HG03432 (cell line): Measurements from ENCODE around the gene ICOSLG.
"Not testable (repeated sequence)": the region's sequence is repeated elsewhere in the genome, so short reads cannot be mapped to it uniquely, and the experiment has no call there.

Experiments used
- ATAC-seq: cut with Tn5 transposase; IDR thresholded peaks from one replicate; pipeline ENCODE4 v1.9.1; 2021; ENCODE audit warnings: mild to moderate bottlenecking, moderate library complexity; ENCODE audit not compliant: unreplicated experiment

Gene ICOSLG, protein sequence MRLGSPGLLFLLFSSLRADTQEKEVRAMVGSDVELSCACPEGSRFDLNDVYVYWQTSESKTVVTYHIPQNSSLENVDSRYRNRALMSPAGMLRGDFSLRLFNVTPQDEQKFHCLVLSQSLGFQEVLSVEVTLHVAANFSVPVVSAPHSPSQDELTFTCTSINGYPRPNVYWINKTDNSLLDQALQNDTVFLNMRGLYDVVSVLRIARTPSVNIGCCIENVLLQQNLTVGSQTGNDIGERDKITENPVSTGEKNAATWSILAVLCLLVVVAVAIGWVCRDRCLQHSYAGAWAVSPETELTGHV

DNA sequence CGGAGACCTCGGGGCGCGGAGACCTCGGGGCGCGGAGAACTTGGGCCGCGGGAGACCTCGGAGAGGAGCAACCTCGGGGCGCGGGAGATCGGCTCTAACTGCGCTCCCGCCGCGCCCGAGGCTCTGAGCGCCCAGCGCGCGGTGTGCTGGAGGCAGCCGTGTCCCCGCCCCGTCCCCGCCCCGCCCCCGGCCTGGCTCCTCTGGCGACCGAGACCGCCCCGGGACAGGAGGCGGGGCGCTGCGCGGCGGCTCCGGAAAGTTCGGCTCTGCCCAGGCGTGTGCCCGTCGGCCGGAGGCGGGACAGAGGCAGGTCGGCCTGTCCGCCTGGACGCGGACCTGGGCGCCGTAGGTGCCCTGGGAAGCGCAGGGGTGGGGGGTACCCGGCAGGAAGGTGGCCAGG, at the start of gene ICOSLG:
Gene ICOSLG (minus strand): TSS at position 102 of the 400 bp plus-strand sequence. CDS start 126 bp downstream, outside the sequence.
- ATAC-seq = peak; percentile 47

DNA sequence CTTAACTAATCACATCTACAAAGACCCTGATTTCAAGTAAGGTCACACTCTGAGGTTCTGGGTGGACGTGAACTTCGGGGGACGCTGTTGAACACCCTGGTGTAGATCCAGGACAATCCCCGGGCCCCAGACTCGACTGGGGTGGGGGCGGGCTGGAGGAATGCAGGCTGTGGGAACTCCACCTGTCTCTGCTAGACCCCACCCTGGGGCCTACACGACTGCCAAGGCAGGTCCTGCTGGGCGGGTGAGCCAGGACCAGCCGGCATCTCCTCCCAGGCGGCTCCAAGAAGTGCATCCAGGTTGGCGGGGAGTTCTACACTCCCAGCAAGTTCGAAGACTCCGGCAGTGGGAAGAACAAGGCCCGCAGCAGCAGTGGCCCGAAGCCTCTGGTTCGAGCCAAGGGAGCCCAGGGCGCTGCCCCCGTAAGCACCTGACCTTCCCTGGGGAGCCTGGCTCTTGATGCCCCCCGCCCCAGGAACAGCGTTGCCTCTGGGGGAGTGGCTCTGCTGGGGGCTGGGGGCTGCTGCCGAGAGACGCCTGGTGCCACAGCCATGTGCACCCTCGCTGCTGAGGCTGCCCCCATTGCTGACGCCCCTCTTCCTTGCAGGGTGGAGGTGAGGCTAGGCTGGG, 48.8 kb upstream of the ICOSLG start:
- ATAC-seq = no peak

DNA sequence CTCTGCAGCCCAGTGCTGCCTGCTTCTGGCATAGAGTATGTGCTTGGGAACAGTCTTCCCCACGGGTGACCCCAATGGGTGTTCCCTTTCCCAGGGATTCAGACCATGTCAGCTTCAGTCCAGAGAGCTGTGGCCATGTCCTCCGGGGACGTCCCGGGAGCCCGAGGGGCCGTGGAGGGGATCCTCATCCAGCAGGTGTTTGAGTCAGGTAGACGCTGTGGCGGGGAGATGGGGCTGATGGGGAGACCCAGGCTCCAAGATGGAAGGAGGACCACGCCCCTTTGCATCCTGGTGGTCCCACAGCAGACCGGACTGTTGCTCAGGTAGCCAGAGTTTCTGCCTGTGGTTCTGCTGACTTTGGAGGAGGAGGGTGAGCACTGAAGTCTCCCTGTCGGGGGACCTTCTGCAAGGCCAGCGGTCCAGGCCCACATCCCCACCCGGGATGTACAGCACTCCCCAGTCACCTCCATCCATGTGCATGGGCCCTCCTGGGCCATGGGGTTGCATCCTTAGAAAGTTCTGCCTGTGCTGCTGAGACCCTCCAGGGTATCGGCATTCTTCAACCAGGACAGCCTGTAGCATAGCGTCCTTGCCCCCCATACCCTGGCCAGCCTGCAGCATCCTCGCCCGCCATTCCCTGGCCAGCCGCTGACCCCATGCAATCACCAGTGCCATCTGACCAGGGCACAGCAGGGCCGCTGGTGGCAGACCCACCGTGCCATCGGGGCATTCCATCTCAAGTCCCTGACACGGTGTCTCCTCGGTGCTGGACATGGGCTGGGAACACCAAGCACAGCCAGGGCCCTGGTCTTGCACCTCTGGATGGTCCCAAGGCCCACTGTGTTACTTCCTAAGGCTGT, 47.7 kb upstream of the ICOSLG start:
- no peak for ATAC-seq

DNA sequence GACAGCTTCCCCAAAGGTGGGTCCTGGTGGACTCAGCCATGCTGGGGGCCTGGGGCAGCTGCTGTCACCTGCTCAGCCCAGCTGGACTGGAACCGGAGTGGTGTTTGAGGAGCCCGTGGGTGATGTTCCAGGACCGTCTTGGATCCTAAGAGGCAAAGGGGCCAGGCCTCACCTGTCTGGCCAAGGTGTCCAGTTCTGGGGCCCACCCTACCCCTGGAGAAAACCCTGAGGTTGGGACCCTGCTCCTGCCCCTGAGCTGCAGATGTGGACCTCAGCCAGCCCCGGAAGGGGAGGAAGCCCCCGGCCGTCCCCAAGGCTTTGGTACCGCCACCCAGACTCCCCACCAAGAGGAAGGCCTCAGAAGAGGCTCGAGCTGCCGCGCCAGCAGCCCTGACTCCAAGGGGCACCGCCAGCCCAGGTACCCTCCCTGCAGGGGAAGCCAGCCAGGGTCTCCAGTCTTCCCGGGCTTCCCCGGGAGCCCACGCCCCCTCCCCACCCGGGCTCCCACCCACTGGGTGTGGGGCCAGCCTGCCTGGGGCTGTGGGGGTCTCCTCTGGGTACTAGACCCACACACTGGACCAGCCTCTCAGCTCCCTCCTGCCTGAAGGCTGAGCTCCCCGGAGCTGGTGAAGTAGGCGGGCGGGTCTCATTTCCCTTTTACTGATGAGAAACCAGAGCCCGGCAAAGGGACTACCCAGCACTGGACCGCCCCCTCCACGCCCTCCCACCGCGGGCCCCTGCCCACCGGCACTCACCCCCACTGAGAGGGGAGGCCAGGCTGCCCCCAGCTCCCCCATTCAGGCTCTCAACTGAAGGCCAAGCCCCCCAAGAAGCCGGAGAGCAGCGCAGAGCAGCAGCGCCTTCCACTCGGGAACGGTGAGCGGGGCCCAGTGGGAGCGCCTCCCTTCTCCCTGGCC, 46.2 kb upstream of the ICOSLG start:
- no peak for ATAC-seq

DNA sequence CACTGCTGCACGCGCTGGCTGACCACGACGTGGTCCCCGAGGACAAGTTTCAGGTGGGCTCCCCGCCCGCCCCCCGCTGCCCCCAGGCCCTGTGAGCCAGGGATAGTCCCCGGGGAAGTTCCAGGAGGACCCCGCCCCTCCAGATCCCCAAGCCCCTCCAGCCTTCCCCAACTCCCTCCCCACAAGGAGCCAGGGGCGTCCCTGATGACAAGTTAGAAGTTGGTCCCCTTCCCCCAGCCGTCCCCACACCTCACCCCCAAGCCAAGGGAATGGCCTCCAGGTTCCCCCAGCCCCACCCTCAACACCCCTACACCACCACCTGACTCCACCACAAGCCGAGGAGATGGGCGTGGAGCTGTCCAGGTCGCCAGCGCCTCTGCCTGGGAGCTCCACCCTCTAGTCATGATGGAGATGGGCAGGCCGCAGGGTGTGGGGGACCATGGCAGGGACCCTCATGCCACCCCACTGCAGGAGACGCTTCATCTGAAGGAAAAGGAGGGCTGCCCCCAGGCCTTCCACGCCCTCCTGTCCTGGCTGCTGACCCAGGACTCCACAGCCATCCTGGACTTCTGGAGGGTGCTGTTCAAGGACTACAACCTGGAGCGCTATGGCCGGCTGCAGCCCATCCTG, 45.5 kb upstream of the ICOSLG start:
- ATAC-seq = no peak

DNA sequence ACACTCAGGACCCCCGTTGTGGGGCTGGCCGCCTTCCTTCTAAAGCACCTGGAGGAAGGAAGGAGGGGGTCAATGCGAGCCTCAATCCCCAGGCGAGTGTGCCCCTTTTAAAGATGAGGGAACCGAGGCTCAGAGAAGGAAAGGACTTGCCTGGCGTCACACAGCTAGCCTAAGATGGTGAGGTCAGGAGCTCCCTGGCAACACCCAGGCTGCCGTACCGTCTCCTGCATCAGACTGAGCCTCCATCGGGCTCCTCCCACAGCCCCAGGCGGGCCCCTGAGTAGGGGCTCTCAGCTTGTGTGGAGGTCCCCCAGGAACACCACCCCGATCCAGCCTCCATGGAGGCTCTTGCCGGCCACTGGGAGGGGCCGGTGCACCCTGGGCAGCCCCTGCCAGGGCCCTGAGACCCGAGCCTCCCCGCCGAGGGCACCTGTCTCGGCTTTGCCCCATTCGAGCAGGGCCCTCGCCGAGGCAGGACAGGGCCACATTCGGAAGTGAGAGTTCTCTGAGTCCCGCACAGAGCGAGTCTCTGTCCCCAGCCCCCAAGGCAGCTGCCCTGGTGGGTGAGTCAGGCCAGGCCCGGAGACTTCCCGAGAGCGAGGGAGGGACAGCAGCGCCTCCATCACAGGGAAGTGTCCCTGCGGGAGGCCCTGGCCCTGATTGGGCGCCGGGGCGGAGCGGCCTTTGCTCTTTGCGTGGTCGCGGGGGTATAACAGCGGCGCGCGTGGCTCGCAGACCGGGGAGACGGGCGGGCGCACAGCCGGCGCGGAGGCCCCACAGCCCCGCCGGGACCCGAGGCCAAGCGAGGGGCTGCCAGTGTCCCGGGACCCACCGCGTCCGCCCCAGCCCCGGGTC, 44.6 kb upstream of the ICOSLG start, which contains the start of gene AIRE:
Gene AIRE (plus strand): TSS at position 739 of the 855 bp plus-strand sequence. CDS start 131 bp downstream, outside the sequence.
- ATAC-seq = no peak

DNA sequence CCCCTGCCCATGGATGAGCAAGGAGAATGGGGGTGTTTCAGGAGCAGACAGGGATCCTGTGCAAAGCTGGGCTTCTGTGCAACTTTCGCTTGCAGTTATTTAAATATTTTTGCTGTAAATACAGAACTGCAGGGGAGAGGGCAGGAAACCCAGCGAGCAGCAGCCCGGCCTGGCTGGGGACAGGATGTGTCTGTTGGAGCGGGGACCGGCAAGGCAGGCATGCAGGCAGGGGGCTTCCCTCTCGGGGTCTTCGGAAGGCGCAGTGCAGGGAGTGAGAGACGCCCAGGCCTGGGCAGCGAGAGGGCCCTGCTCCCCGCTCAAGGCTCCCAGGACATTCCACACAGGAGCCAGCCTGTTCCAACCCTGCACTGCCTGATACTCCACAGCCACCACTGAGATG, 43.2 kb upstream of the ICOSLG start:
- no peak for ATAC-seq

DNA sequence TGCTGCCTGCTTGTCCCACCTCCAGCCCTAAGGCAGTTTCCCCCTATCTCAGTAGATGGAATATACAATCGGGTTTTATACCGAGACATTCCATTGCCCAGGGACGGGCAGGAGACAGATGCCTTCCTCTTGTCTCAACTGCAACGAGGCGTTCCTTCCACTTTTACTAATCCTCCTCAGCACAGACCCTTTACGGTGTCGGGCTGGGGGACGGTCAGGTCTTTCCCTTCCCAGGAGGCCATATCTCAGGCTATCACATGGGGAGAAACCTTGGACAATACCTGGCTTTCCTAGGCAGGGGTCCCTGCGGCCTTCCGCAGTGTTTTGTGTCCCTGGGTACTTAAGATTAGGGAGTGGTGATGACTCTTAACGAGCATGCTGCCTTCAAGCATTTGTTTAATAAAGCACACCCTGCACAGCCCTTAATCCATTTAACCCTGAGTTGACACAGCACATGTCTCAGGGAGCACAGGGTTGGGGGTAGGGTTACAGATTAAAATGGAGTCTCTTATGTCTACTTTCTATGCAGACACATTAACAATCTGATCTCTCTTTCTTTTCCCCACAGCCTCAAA, 42.6 kb upstream of the ICOSLG start:
- ATAC-seq = not testable (repeated sequence)

DNA sequence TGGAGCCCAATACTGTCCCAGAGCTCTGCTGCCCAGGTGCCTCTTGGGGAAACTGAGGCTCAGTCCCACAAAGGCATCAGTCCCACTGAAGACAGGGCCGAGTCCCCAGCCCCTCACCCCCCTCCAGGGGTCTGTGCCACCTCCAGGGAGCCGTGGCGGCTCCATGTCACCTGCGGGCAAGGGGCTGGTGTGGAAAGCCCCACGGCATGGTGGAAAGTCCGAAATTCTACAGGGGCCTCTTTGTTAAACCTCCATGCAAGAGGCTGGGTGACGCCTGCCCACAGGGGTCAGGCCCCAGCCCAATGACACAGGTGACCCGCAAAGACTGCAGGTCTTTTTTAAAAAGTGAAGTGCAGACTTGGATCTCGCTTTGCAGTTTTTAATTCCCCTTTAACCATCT, 41.6 kb upstream of the ICOSLG start:
- no peak for ATAC-seq

DNA sequence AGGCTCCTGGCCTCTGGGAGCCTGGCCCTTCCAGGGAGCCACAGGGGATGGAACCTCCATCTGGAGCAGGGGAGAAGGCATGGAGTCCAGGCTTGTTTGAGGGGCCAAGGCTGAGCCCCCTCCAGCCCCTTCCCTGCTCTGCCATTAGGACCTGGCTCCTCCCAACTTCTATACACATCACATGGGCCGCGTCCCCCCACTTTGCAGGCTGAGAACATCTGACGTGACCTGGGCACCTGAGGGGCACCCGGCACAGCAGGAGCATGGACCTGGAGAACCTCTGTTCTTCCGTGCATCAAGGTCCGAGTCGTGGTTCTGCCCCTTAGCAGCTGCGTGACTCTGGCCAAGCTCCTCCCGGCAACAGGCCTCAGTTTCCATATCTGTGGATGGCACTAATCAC, 41.1 kb upstream of the ICOSLG start:
- no peak for ATAC-seq

DNA sequence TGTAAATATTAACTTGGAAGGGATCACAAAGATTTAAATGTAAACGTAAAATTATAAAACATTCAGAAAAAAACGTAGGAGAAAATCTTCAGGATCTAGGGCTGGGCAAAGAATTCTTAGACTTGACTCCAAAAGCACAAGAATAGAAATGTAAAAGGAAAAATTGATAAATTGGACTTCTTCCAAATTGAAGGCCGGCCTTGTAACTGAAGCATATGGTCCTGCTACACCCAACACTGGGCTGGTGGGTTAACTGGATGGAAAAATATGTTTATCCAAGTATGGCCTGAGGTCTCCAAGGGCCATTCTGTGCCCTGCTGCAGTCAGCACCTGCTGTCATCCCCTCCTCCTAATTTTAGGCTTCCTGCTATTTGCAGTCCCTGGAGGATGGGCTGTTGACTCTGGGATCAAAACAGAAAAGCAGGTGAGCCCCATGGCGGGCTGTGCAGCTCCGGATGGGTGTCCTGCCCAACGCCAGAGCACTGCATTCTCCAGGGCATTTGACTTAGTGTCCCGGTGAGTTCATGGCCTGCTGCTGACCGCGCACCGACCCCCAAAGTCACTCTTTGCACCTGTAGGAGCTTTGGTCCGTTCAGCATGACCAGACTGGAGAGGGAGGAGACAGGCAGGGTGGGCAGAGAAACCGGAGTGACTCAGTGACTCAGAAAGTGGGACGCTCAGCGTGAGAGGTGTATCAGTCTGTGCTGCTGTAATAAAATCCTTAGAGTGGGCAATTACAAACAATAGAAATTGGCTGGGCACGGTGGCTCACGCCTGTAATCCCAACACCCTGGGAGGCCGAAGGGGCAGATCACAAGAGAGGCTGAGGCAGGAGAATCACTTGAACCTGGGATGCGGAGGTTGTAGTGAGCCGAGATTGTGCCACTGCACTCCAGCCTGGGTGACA, 38.9 kb upstream of the ICOSLG start:
- no peak for ATAC-seq

DNA sequence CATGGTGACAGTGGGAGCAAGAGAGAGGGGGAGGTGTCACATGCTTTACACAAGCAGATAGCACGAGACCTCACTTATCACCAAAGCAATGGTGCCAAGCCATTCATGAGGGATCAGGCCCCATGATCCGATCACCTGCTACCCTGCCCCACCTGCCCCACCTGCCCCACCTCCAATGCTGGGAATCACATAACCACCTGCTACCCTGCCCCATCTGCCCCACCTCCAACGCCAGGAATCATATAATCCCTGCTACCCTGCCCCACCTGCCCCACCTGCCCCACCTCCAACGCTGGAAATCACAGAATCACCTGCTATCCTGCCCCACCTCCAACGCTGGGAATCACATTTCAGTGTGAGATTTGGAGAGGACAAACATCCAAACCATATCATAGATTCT, 34.3 kb upstream of the ICOSLG start:
- ATAC-seq = no peak

DNA sequence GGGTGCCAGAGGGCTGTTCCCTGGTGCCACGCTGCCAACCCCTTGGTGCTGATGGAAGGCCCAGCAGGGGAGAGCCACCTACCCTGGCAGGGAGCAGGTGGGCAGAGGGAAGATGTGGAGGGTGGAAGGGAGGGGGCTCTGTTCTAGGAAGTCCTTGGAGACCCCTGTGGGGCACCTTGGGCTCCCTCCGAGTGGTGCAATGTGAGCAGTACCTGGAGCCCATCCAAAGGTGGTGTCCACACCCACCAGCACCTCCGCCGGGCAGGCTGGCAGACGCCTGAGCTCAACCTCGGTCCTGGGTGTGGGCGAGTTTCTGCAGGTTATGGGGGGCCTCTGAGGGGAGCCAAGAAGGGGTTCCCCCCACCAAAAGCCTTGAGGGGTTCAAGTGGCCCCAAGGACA, 32.3 kb upstream of the ICOSLG start:
- no peak for ATAC-seq

DNA sequence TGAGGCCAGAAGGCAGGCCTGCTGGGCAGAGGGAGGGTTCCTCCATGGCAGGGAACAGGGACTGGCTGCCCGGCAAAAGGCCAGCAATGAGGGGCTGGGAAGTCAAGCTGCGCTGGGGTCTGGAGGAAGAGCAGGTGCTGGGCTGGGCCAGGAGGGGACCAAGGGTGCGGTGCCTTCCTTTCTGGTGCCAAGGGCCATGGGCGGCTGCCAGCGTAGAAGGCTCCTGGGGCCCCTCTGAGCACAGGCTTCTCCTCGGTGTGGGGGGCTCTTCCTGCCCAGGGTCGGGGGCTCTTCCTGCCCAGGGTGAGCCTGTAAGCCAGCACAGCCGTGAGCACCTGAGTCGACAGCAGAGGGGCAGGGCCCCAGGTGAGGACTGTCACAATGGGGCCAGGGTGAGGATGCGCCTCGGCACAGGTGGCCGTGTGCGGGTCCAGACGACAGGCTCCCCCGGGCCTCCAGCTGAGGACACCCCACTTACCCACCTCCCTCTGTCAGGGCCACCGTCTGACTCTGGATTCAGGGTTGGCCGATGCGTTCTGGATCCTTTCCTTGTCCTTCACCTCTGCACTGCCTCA, 31.6 kb upstream of the ICOSLG start:
- no peak for ATAC-seq

DNA sequence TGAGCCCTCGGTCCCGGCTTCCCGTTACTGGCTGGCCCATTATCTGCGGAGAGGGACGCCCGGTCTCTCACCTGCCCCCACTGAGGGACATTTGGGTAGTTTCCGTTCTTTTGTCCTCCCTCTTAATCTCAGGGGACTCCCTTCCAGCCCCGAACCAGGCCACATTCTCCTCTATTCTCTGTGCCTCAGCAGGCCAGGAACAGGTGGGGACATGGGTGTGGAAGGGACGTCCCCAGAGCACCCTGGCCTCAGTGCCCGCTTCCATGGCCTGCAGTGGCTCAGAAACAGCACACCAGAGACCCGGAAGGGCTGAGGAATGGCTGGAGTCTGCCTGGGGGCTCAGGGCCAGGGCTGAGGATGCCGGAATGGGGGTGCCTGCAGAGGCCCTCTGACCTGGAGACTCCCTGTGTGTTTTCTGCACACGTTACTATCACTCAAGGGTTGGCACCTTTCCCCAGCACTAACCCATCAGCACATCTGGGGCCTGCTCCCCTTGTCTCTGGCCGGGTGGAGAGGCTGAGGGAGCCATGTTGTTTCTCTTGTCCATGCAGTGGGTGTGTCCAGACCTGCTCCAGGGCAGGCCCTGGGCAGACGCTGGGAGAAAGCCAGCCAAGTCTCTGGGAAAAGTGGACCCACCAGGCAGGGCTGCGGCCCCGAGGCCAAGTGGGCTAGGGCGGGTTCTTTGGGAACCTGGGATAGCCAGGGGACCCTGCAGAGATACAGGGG, 31.0 kb upstream of the ICOSLG start:
- ATAC-seq = no peak

DNA sequence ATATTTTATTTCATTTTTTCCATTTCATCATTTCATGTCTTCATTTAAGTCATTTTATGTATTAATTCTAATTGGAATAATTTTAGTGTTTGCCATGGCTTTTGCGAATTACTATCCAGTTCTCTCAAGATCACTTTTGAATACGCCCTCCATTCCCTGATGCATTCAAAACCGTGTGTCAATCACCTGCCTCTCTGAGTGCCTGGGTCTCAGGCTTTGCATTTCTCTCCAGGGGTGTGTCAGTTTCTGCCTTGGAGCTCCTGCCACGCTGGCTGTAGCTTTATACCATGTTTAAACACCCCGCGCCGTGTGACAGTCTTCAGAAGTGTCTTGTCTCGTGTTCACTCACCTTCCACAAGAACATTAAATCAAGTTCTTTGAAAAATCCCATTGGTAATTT, 28.3 kb upstream of the ICOSLG start:
- ATAC-seq = no peak

DNA sequence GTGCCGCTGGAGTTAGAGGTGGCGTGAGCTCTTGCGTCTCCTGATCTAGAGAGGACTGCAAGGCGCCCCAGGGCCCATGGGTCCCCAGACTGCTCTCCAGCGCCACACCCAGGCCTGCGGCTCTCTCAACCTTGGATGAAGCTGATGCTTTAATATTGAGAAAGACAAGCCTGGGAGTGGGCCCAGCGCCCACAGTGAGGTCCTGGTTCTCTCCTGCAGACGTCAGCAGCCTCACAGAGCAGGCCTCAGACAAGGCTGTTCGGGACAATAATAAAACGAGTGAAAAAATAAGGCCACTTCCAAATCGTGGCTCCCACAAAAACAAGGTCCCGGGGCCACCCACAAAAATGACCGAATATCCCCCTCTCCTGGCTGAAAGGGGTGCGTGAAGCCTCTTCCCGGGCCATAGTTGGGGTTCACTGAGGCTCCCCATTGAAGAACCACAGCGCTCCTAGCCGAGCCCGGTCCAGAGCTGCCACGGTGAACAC, 27.0 kb upstream of the ICOSLG start:
- ATAC-seq = no peak
